ENCODE data around the gene LYL1.

The LYL1 gene

GRCh38 chr19:13122275-13122878 lies 19.7 kb upstream of the LYL1 start:
- Mint-ChIP-seq H3K27ac (peak overlapping the region; percentile 82 to 90), H3K36me3 (ENCODE audit: insufficient read depth) (peaks cover 30% of the 10 kb centered on the region), H3K9me3 (no peaks in the 10 kb centered on the region), H3K4me1 (ENCODE audit: low read depth in 2 of 2) (peaks cover 46 to 48% of the 10 kb centered on the region in 2 donors), H3K27me3 (no peaks in the 10 kb centered on the region), H3K4me3 (peak overlapping the region; percentile 52 to 77)
- ATAC-seq (replicated peaks) (peak; percentile 40), DNase-seq (peak in 2 of 3 experiments; percentile 22 to 36)

- H3K36me3 Mint-ChIP-seq (ENCODE audit: insufficient read depth), result peaks cover 33% of the 10 kb centered on the region
- ATAC-seq (replicated peaks), result peak; percentile 34
- H3K4me1 Mint-ChIP-seq (ENCODE audit: low read depth in 2 of 2), result peaks cover 50 to 55% of the 10 kb centered on the region in 2 donors
- H3K27me3 Mint-ChIP-seq, result no peaks in the 10 kb centered on the region
- peak overlapping the region; percentile 52 to 77 for H3K4me3 Mint-ChIP-seq
- peak in 2 of 3 experiments; percentile 27 to 35 for DNase-seq
- H3K27ac Mint-ChIP-seq, result peak overlapping the region; percentile 82 to 90
- no peaks in the 10 kb centered on the region for H3K9me3 Mint-ChIP-seq
Observed at GRCh38 chr19:13121551-13122274, 19.1 kb upstream of the LYL1 start.

GRCh38 chr19:13120817-13121216 lies 18.2 kb upstream of the LYL1 start:
- DNase-seq, result no peak
- peak overlapping the region; percentile 52 to 82 for H3K27ac Mint-ChIP-seq
- H3K4me3 Mint-ChIP-seq, result peak overlapping the region; percentile 52 to 77
- H3K9me3 Mint-ChIP-seq, result no peaks in the 10 kb centered on the region
- no peak for ATAC-seq (replicated peaks)
- H3K27me3 Mint-ChIP-seq, result no peaks in the 10 kb centered on the region
- H3K4me1 Mint-ChIP-seq (ENCODE audit: low read depth in 2 of 2), result peaks cover 52 to 62% of the 10 kb centered on the region in 2 donors
- H3K36me3 Mint-ChIP-seq (ENCODE audit: insufficient read depth), result peaks cover 36% of the 10 kb centered on the region

GRCh38 chr19:13120031-13120430 lies 17.4 kb upstream of the LYL1 start:
- no peak for ATAC-seq (replicated peaks)

GRCh38 chr19:13119627-13120026 lies 17.0 kb upstream of the LYL1 start:
- Mint-ChIP-seq H3K36me3 (ENCODE audit: insufficient read depth) (peaks cover 31% of the 10 kb centered on the region), H3K9me3 (no peaks in the 10 kb centered on the region), H3K4me3 (peak overlapping the region; percentile 77 to 81), H3K27ac (peak overlapping the region; percentile 46 to 58), H3K27me3 (no peaks in the 10 kb centered on the region), H3K4me1 (ENCODE audit: low read depth in 2 of 2) (peaks cover 55 to 66% of the 10 kb centered on the region in 2 donors)
- DNase-seq (no peak), ATAC-seq (replicated peaks) (no peak)

More at GRCh38 chr19:13120031-13120430, 17.4 kb upstream of the LYL1 start:
- H3K4me3 Mint-ChIP-seq, result peak overlapping the region; percentile 77 to 81
- H3K27ac Mint-ChIP-seq, result peak overlapping the region; percentile 58 to 82
- peaks cover 55 to 66% of the 10 kb centered on the region in 2 donors for H3K4me1 Mint-ChIP-seq (ENCODE audit: low read depth in 2 of 2)
- H3K27me3 Mint-ChIP-seq, result no peaks in the 10 kb centered on the region
- H3K9me3 Mint-ChIP-seq, result no peaks in the 10 kb centered on the region
- DNase-seq, result no peak
- peaks cover 31% of the 10 kb centered on the region for H3K36me3 Mint-ChIP-seq (ENCODE audit: insufficient read depth)

- no peaks in the 10 kb centered on the region for H3K9me3 Mint-ChIP-seq
- H3K27me3 Mint-ChIP-seq, result no peaks in the 10 kb centered on the region
- peak overlapping the region; percentile 46 to 58 for H3K27ac Mint-ChIP-seq
- peaks cover 54 to 66% of the 10 kb centered on the region in 2 donors for H3K4me1 Mint-ChIP-seq (ENCODE audit: low read depth in 2 of 2)
- H3K4me3 Mint-ChIP-seq, result peak overlapping the region; percentile 77 to 81
- peaks cover 35% of the 10 kb centered on the region for H3K36me3 Mint-ChIP-seq (ENCODE audit: insufficient read depth)
- DNase-seq (no peak), ATAC-seq (replicated peaks) (no peak)
Observed at GRCh38 chr19:13118424-13119193, 16.0 kb upstream of the LYL1 start.

GRCh38 chr19:13117772-13118423 lies 15.2 kb upstream of the LYL1 start, which contains the start of gene NACC1:
NACC1 (plus strand) TSS chr19:13118264; CDS start chr19:13135208, 16,944 bp downstream.
- Mint-ChIP-seq H3K27me3 (no peaks in the 10 kb centered on the region), H3K4me1 (ENCODE audit: low read depth in 2 of 2) (peaks cover 50 to 60% of the 10 kb centered on the region in 2 donors), H3K27ac (peak within 1 kb of the TSS; percentile 86 to 91), H3K36me3 (ENCODE audit: insufficient read depth) (peaks cover 39% of the 10 kb centered on the region), H3K4me3 (peak within 1 kb of the TSS; percentile 89 to 93), H3K9me3 (no peaks in the 10 kb centered on the region)
- DNase-seq (peak; percentile 82 to 89 (median 87)), ATAC-seq (replicated peaks) (peak; percentile 79)

- H3K27me3 Mint-ChIP-seq, result no peaks in the 10 kb centered on the region
- H3K27ac Mint-ChIP-seq, result peak overlapping the region; percentile 86 to 91
- peak overlapping the region; percentile 89 to 93 for H3K4me3 Mint-ChIP-seq
- H3K36me3 Mint-ChIP-seq (ENCODE audit: insufficient read depth), result peaks cover 38% of the 10 kb centered on the region
- H3K4me1 Mint-ChIP-seq (ENCODE audit: low read depth in 2 of 2), result peaks cover 44 to 54% of the 10 kb centered on the region in 2 donors
- no peaks in the 10 kb centered on the region for H3K9me3 Mint-ChIP-seq
- ATAC-seq (replicated peaks), result peak; percentile 19
- no peak for DNase-seq
Observed at GRCh38 chr19:13117176-13117771, 14.6 kb upstream of the LYL1 start.

GRCh38 chr19:13116282-13117175 lies 13.9 kb upstream of the LYL1 start, which contains the start of gene TRMT1:
TRMT1 (minus strand) TSS chr19:13116740; CDS start chr19:13116399, 341 bp downstream.
- H3K27me3 Mint-ChIP-seq, result no peaks in the 10 kb centered on the region
- no peaks in the 10 kb centered on the region for H3K9me3 Mint-ChIP-seq
- DNase-seq (peak; percentile 78 to 85 (median 83)), ATAC-seq (replicated peaks) (peak; percentile 59)
- H3K4me3 Mint-ChIP-seq, result peak within 1 kb of the TSS; percentile 89 to 93
- H3K36me3 Mint-ChIP-seq (ENCODE audit: insufficient read depth), result peaks cover 43% of the 10 kb centered on the region
- peak within 1 kb of the TSS; percentile 86 to 91 for H3K27ac Mint-ChIP-seq
- H3K4me1 Mint-ChIP-seq (ENCODE audit: low read depth in 2 of 2), result peaks cover 37 to 47% of the 10 kb centered on the region in 2 donors

- no peaks in the 10 kb centered on the region for H3K27me3 Mint-ChIP-seq
- peaks cover 31 to 40% of the 10 kb centered on the region in 2 donors for H3K4me1 Mint-ChIP-seq (ENCODE audit: low read depth in 2 of 2)
- no peaks in the 10 kb centered on the region for H3K9me3 Mint-ChIP-seq
- peaks cover 45% of the 10 kb centered on the region for H3K36me3 Mint-ChIP-seq (ENCODE audit: insufficient read depth)
- DNase-seq (no peak), ATAC-seq (replicated peaks) (no peak)
- H3K27ac Mint-ChIP-seq, result peak overlapping the region; percentile 86 to 91
- peak overlapping the region; percentile 89 to 93 for H3K4me3 Mint-ChIP-seq
Observed at GRCh38 chr19:13115936-13116281, 13.3 kb upstream of the LYL1 start.

- Mint-ChIP-seq H3K4me3 (no peak overlapping the region), H3K27me3 (no peaks in the 10 kb centered on the region), H3K27ac (no peak overlapping the region), H3K4me1 (ENCODE audit: low read depth in 2 of 2) (peaks cover 11 to 19% of the 10 kb centered on the region in 2 donors), H3K36me3 (ENCODE audit: insufficient read depth) (peaks cover 46% of the 10 kb centered on the region), H3K9me3 (no peaks in the 10 kb centered on the region)
- ATAC-seq (replicated peaks) (no peak), DNase-seq (no peak)
Observed at GRCh38 chr19:13112555-13112954, 9.9 kb upstream of the LYL1 start.

GRCh38 chr19:13110099-13110610 lies 7.5 kb upstream of the LYL1 start:
- DNase-seq (no peak), ATAC-seq (replicated peaks) (no peak)
- H3K27ac Mint-ChIP-seq, result no peak overlapping the region
- H3K4me1 Mint-ChIP-seq (ENCODE audit: low read depth in 2 of 2), result peaks cover 0 to 3% of the 10 kb centered on the region in 2 donors
- H3K9me3 Mint-ChIP-seq, result no peaks in the 10 kb centered on the region
- H3K36me3 Mint-ChIP-seq (ENCODE audit: insufficient read depth), result peaks cover 39% of the 10 kb centered on the region
- no peak overlapping the region for H3K4me3 Mint-ChIP-seq
- no peaks in the 10 kb centered on the region for H3K27me3 Mint-ChIP-seq
